Stimulated activated CD4-positive, alpha-beta T cell treated with anti-CD3 and anti-CD28 coated beads, TNF-alpha, amount 100 ng/mL, for 1 hour (primary cell): ENCODE data around the gene GIMAP2.
"Not testable (repeated sequence)": the region's sequence is repeated elsewhere in the genome, so short reads cannot be mapped to it uniquely, and the experiment has no call there.

Experiments
- DNase-seq, 3 donors: peaks; one replicate each; pipeline ENCODE4 v3.0.0-alpha.2; 2020; ENCODE audit warnings: low read depth in 3 of 3, low spot score in 1 of 3

GIMAP2 gene

GRCh38 chr7:150676854-150677253 is 8.7 kb upstream of the GIMAP2 start:
- not testable (repeated sequence) for DNase-seq

- not testable (repeated sequence) for DNase-seq
Observed at GRCh38 chr7:150678601-150679000, 6.9 kb upstream of the GIMAP2 start.

- DNase-seq: not testable (repeated sequence)
Observed at GRCh38 chr7:150680364-150680763, 5.1 kb upstream of the GIMAP2 start.

GRCh38 chr7:150686030-150686631 is 625 bp downstream of the GIMAP2 start:
- no peak for DNase-seq

- no peak for DNase-seq
Observed at GRCh38 chr7:150688630-150689029, 3.1 kb downstream of the GIMAP2 start.

- no peak for DNase-seq
Observed at GRCh38 chr7:150695654-150696053, 10.1 kb downstream of the GIMAP2 start.

- DNase-seq: no peak
Observed at GRCh38 chr7:150703209-150703608, 17.7 kb downstream of the GIMAP2 start.

GRCh38 chr7:150715293-150715692 is 29.8 kb downstream of the GIMAP2 start:
- DNase-seq: no peak

- DNase-seq: no peak
Observed at GRCh38 chr7:150715738-150716137, 30.2 kb downstream of the GIMAP2 start.

GRCh38 chr7:150716368-150716767 is 30.9 kb downstream of the GIMAP2 start, which contains the start of gene GIMAP1:
Gene GIMAP1, plus strand, starts transcription at chr7:150716613. Its CDS starts 2,435 bp downstream, at chr7:150719048.
- peak in 2 of 3 donors; percentile 56 to 59 for DNase-seq

GRCh38 chr7:150716939-150717338 is 31.4 kb downstream of the GIMAP2 start:
- no peak for DNase-seq

GRCh38 chr7:150717814-150718420 is 32.4 kb downstream of the GIMAP2 start:
- no peak for DNase-seq

- DNase-seq: no peak
Observed at GRCh38 chr7:150719436-150719835, 33.9 kb downstream of the GIMAP2 start.

GRCh38 chr7:150719960-150720891 is 34.7 kb downstream of the GIMAP2 start:
- no peak for DNase-seq

GRCh38 chr7:150721970-150722373 is 36.5 kb downstream of the GIMAP2 start:
- DNase-seq: no peak

- no peak for DNase-seq
Observed at GRCh38 chr7:150722431-150722931, 37.0 kb downstream of the GIMAP2 start.

- DNase-seq: no peak
Observed at GRCh38 chr7:150723467-150723866, 38.0 kb downstream of the GIMAP2 start.

- no peak for DNase-seq
Observed at GRCh38 chr7:150727381-150727780, 41.9 kb downstream of the GIMAP2 start.

- DNase-seq: no peak
Observed at GRCh38 chr7:150728011-150728410, 42.5 kb downstream of the GIMAP2 start.

GRCh38 chr7:150728609-150729008 is 43.1 kb downstream of the GIMAP2 start:
- no peak for DNase-seq

GRCh38 chr7:150731916-150732315 is 46.4 kb downstream of the GIMAP2 start:
- no peak for DNase-seq
